ENCODE results near the gene PRRT4. TPM values are rescaled to one million over a fixed set of nuclear protein-coding genes. Genes with fewer than 3 reads are reported as not detected.

The PRRT4 gene
- total and polyA plus RNA-seq, 2 of the 4 experiments (the other 2 are of a cell fraction), result not detected

DNA sequence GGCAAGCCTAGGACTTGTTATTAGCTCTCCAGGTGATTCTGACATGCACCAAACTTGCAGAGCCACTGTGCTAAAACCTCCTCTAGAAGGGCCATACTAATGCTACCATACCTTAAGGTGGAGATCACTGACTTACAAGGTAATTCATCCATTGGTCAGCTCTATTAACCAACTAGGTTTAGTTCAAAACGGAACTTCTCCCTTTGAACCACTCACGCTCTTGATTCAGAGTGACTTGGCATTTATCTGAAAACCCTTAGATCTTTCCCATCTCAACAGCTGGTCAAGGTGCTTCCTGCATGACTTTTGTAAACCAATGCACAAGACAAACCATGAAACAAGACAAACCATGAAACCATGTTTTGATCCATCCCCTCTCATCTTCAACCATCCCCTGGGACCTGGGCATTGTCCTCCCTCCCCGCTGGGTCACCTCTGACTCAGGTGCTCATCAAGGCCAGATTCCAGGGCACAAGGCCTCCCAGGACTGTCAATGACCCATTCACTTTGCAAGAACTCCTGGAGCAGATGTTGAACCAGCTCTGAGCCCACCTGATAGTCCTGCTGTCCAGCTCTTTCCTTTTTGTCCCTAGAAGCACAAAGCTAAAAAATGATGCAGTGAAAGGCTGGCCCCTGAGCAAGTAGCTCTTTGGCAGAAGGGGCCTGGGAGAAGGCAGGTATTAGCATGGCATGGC lies 29.5 kb upstream of the PRRT4 start:
- H3K36me3 ChIP-seq (ENCODE audit: control insufficient read depth, insufficient read depth, low read length), result peaks cover 32% of the 10 kb centered on the region
- H3K56ac ChIP-seq (ENCODE audit: extremely low read depth, insufficient read depth, low read length), result no peak overlapping the region
- ChIA-PET POLR2A (ENCODE audit: unreplicated experiment) (interaction anchor here (0.6 kb wide), 1 partner anchor 747 kb away, joined by 3 read pairs; no protein-coding TSS in a partner anchor), CTCF (interaction anchor here (2.5 kb wide), 1 partner anchor 43 kb away, joined by 12 read pairs; no protein-coding TSS in a partner anchor)
- no peaks in the 10 kb centered on the region for H3K4me1 ChIP-seq (ENCODE audit: control insufficient read depth, insufficient read depth, low read length)
- no peak overlapping the region for H3K4ac ChIP-seq (ENCODE audit: low read depth, low read length)
- H3K4me2 ChIP-seq (ENCODE audit: low read depth, low read length), result no peak overlapping the region
- no peak overlapping the region for H2BK15ac ChIP-seq (ENCODE audit: low read depth, low read length)
- H3K9ac ChIP-seq (ENCODE audit: low read depth, low read length), result no peak overlapping the region
- H3K9me1 ChIP-seq (ENCODE audit: insufficient read depth, low read length), result no peaks in the 10 kb centered on the region
- no peak overlapping the region for H3K27ac ChIP-seq (ENCODE audit: insufficient read depth, low read length)
- peaks cover 15% of the 10 kb centered on the region for H3K27me3 ChIP-seq (ENCODE audit: control insufficient read depth, insufficient read depth, low read length)
- ATAC-seq (ENCODE audit: low read depth), result no peak
- no peak overlapping the region for H3K18ac ChIP-seq (ENCODE audit: low read depth, low read length)
- H3K79me1 ChIP-seq (ENCODE audit: low read depth in 1 of 2, low read length in 2 of 2), result no peaks in the 10 kb centered on the region
- no peak overlapping the region for H4K91ac ChIP-seq (ENCODE audit: insufficient read depth, low read depth, low read length)
- H3K14ac ChIP-seq (replicated peaks; ENCODE audit: low read depth, low read length), result no peak overlapping the region
- H2BK20ac ChIP-seq (ENCODE audit: low read depth, low read length), result no peak overlapping the region
- no peak for DNase-seq
- H2BK120ac ChIP-seq (ENCODE audit: low read depth, low read length), result no peak overlapping the region
- 89% methylated on average over 3 of the region's 3 CpGs; no CpG with 5 or more reads in 1 of the 2 experiments for WGBS, 2 experiments (ENCODE audit: extremely low coverage in 2 of 2, insufficient read length in 1 of 2)
- H3K23ac ChIP-seq (ENCODE audit: low read depth, low read length), result no peak overlapping the region
- in situ Hi-C loops (cut with MboI; ENCODE audit: low sequenced_read_pairs), result no loop called here
- no TSS peak for BruUV-seq (replicated peaks)
- no peak overlapping the region for H2AFZ ChIP-seq (replicated peaks; ENCODE audit: low read length, poor library complexity)
- no peak overlapping the region for H4K8ac ChIP-seq (ENCODE audit: low read depth in 2 of 2, low read length in 2 of 2)
- TF ChIP-seq CEBPB (IDR thresholded peaks at IDR 0.05; ENCODE audit: low read depth, low read length) (no peak), SMC3 (IDR thresholded peaks at IDR 0.05; ENCODE audit: low read depth, low read length) (no peak), MAFK (IDR thresholded peaks at IDR 0.05; ENCODE audit: low read depth, low read length) (no peak), RAD21 (IDR thresholded peaks at IDR 0.05; ENCODE audit: low read length) (no peak), MAZ (IDR thresholded peaks at IDR 0.05; ENCODE audit: borderline replicate concordance, low read depth, low read length) (no peak), MXI1 (IDR thresholded peaks at IDR 0.05; ENCODE audit: borderline replicate concordance, low read depth, low read length) (no peak), FOS (IDR thresholded peaks at IDR 0.05; ENCODE audit: low read depth, low read length) (no peak), RCOR1 (IDR thresholded peaks at IDR 0.05; ENCODE audit: insufficient replicate concordance, low read length) (no peak), USF2 (IDR thresholded peaks at IDR 0.05; ENCODE audit: low read depth, low read length) (no peak), CHD1 (IDR thresholded peaks at IDR 0.05; ENCODE audit: low read depth, low read length) (no peak)
- TF ChIP-seq, protein P1, sequence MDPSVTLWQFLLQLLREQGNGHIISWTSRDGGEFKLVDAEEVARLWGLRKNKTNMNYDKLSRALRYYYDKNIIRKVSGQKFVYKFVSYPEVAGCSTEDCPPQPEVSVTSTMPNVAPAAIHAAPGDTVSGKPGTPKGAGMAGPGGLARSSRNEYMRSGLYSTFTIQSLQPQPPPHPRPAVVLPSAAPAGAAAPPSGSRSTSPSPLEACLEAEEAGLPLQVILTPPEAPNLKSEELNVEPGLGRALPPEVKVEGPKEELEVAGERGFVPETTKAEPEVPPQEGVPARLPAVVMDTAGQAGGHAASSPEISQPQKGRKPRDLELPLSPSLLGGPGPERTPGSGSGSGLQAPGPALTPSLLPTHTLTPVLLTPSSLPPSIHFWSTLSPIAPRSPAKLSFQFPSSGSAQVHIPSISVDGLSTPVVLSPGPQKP (IDR thresholded peaks at IDR 0.05; ENCODE audit: borderline replicate concordance, low read depth, low read length), result no peak
- intact Hi-C loops (cut with micrococcal nuclease), result no loop called here
- H2BK5ac ChIP-seq (ENCODE audit: low read depth, low read length, poor library complexity, severe bottlenecking), result no peak overlapping the region
- H2AK5ac ChIP-seq (ENCODE audit: low read depth, low read length), result no peak overlapping the region
- dilution Hi-C loops (cut with HindIII; ENCODE audit: low sequenced_read_pairs, unreplicated experiment), result no loop called here
- no peak overlapping the region for H3K4me3 ChIP-seq (ENCODE audit: insufficient read depth, low read depth, low read length)
- H4K20me1 ChIP-seq (ENCODE audit: insufficient read depth, low read length), result peaks cover 9% of the 10 kb centered on the region; the same call in 1 of the 2 replicates
- no peak overlapping the region for H4K5ac ChIP-seq (ENCODE audit: low read depth, low read length)
- no peaks in the 10 kb centered on the region for H3K9me3 ChIP-seq (ENCODE audit: control insufficient read depth, insufficient read depth, low read length)
- no peak overlapping the region for H2AK9ac ChIP-seq (replicated peaks; ENCODE audit: low read depth, low read length, poor library complexity)

Data from IMR-90 (cell line).